Mesodermal cell (in vitro differentiated cells): ENCODE data around the gene NCMAP.

Experiments used
- H3K27ac ChIP-seq: 2 replicates; pipeline ENCODE4 v1.7.0; 2013; ENCODE audit warnings: mild to moderate bottlenecking, low read depth, low read length, moderate library complexity; ENCODE audit not compliant: severe bottlenecking
- H3K36me3 ChIP-seq: 2 replicates; pipeline ENCODE4 v1.7.1; 2013; ENCODE audit warnings: mild to moderate bottlenecking, low read length, moderate library complexity; ENCODE audit not compliant: control insufficient read depth, insufficient read depth
- H3K4me1 ChIP-seq: one replicate; pipeline ENCODE4 v1.7.1; 2013; ENCODE audit warnings: mild to moderate bottlenecking, low read length; ENCODE audit not compliant: insufficient read depth, control insufficient read depth, poor library complexity, severe bottlenecking
- H3K4me3 ChIP-seq: 2 replicates; pipeline ENCODE4 v1.7.0; 2013; ENCODE audit warnings: low read length, control low read depth, mild to moderate bottlenecking; ENCODE audit not compliant: insufficient read depth, poor library complexity, severe bottlenecking; ENCODE audit errors: extremely low read depth
- H3K9me3 ChIP-seq: 2 replicates; pipeline ENCODE4 v1.7.1; 2013; ENCODE audit warnings: mild to moderate bottlenecking, low read length, moderate library complexity; ENCODE audit not compliant: control insufficient read depth
- WGBS, 2 experiments: methylation state at CpG; one replicate each; pipeline ENCODE4 v1.1.5; 2013; ENCODE audit warnings: missing lambda C conversion rate in 2 of 2; ENCODE audit not compliant: insufficient coverage in 2 of 2; 5-methylcytosine and 5-hydroxymethylcytosine counted together

NCMAP gene

GRCh38 chr1:24591781-24592180 is 35.9 kb downstream of the NCMAP start:
- Histone ChIP-seq H3K27ac (no peak overlapping the region), H3K4me3 (no peak overlapping the region), H3K9me3 (no peaks in the 10 kb centered on the region), H3K36me3 (no peaks in the 10 kb centered on the region), H3K4me1 (no peaks in the 10 kb centered on the region)
- WGBS, 2 experiments: 94 to 100% methylated on average over 1 to 3 of the region's 3 CpGs

GRCh38 chr1:24594328-24594598 is 38.4 kb downstream of the NCMAP start:
- no peak overlapping the region for H3K4me3 ChIP-seq
- peaks cover 4% of the 10 kb centered on the region for H3K4me1 ChIP-seq
- no peaks in the 10 kb centered on the region for H3K9me3 ChIP-seq
- WGBS, 2 experiments: 100% methylated on average over 2 to 3 of the region's 3 CpGs
- no peaks in the 10 kb centered on the region for H3K36me3 ChIP-seq
- H3K27ac ChIP-seq: no peak overlapping the region

GRCh38 chr1:24596401-24596880 is 40.6 kb downstream of the NCMAP start:
- peaks cover 9% of the 10 kb centered on the region for H3K4me1 ChIP-seq
- H3K9me3 ChIP-seq: no peaks in the 10 kb centered on the region
- H3K36me3 ChIP-seq: no peaks in the 10 kb centered on the region
- no peak overlapping the region for H3K27ac ChIP-seq
- 89 to 96% methylated on average over 6 of the region's 9 CpGs for WGBS, 2 experiments
- H3K4me3 ChIP-seq: no peak overlapping the region

GRCh38 chr1:24599265-24599664 is 43.4 kb downstream of the NCMAP start:
- Histone ChIP-seq H3K4me3 (no peak overlapping the region), H3K36me3 (no peaks in the 10 kb centered on the region), H3K4me1 (peaks cover 9% of the 10 kb centered on the region), H3K9me3 (no peaks in the 10 kb centered on the region), H3K27ac (no peak overlapping the region)
- no CpG with 5 or more reads among the region's 3 CpGs for WGBS, 2 experiments

- Histone ChIP-seq H3K27ac (no peak overlapping the region), H3K9me3 (no peaks in the 10 kb centered on the region), H3K4me1 (peaks cover 9% of the 10 kb centered on the region), H3K4me3 (no peak overlapping the region), H3K36me3 (no peaks in the 10 kb centered on the region)
- WGBS, 2 experiments: 84 to 88% methylated on average over 4 to 5 of the region's 5 CpGs
Observed at GRCh38 chr1:24600551-24600950, 44.7 kb downstream of the NCMAP start.

GRCh38 chr1:24605534-24606295 is 49.8 kb downstream of the NCMAP start:
- Histone ChIP-seq H3K4me1 (peaks cover 2% of the 10 kb centered on the region), H3K36me3 (no peaks in the 10 kb centered on the region), H3K4me3 (no peak overlapping the region), H3K27ac (no peak overlapping the region), H3K9me3 (no peaks in the 10 kb centered on the region)
- WGBS, 2 experiments: 92 to 94% methylated on average over 13 to 16 of the region's 19 CpGs

GRCh38 chr1:24606296-24606605 is 50.4 kb downstream of the NCMAP start:
- H3K4me1 ChIP-seq: no peaks in the 10 kb centered on the region
- H3K27ac ChIP-seq: no peak overlapping the region
- WGBS, 2 experiments: 76 to 83% methylated on average over 1 to 2 of the region's 3 CpGs
- no peaks in the 10 kb centered on the region for H3K9me3 ChIP-seq
- H3K4me3 ChIP-seq: no peak overlapping the region
- no peaks in the 10 kb centered on the region for H3K36me3 ChIP-seq

- 83 to 100% methylated on average over 1 of the region's 2 CpGs for WGBS, 2 experiments
- Histone ChIP-seq H3K4me1 (no peaks in the 10 kb centered on the region), H3K4me3 (no peak overlapping the region), H3K27ac (no peak overlapping the region), H3K9me3 (no peaks in the 10 kb centered on the region), H3K36me3 (no peaks in the 10 kb centered on the region)
Observed at GRCh38 chr1:24606621-24607020, 50.7 kb downstream of the NCMAP start.

GRCh38 chr1:24609949-24610517 is 54.1 kb downstream of the NCMAP start:
- H3K4me3 ChIP-seq: no peak overlapping the region
- no peaks in the 10 kb centered on the region for H3K9me3 ChIP-seq
- no peaks in the 10 kb centered on the region for H3K36me3 ChIP-seq
- H3K27ac ChIP-seq: no peak overlapping the region
- WGBS, 2 experiments: 86 to 88% methylated on average over 2 of the region's 3 CpGs
- H3K4me1 ChIP-seq: no peaks in the 10 kb centered on the region

GRCh38 chr1:24619376-24619775 is 63.5 kb downstream of the NCMAP start:
- Histone ChIP-seq H3K27ac (no peak overlapping the region), H3K4me1 (peaks cover 27% of the 10 kb centered on the region), H3K9me3 (no peaks in the 10 kb centered on the region), H3K4me3 (no peak overlapping the region), H3K36me3 (no peaks in the 10 kb centered on the region)
- 71 to 90% methylated on average over 4 to 5 of the region's 5 CpGs for WGBS, 2 experiments

- peaks cover 27% of the 10 kb centered on the region for H3K4me1 ChIP-seq
- WGBS, 2 experiments: 91 to 93% methylated on average over 5 of the region's 5 CpGs
Observed at GRCh38 chr1:24620678-24621077, 64.8 kb downstream of the NCMAP start.

More at GRCh38 chr1:24620678-24621077, 64.8 kb downstream of the NCMAP start:
- no peaks in the 10 kb centered on the region for H3K36me3 ChIP-seq
- no peak overlapping the region for H3K4me3 ChIP-seq
- no peak overlapping the region for H3K27ac ChIP-seq
- no peaks in the 10 kb centered on the region for H3K9me3 ChIP-seq
